Measurements from ENCODE around the gene SLC8A1. TPM values are rescaled to one million over a fixed set of nuclear protein-coding genes. Genes with fewer than 3 reads are reported as not detected.

SLC8A1 gene
- 149 and 199 TPM in 2 replicates for total RNA-seq (2014; rRNA removed; shearing (Covaris generic))

DNA sequence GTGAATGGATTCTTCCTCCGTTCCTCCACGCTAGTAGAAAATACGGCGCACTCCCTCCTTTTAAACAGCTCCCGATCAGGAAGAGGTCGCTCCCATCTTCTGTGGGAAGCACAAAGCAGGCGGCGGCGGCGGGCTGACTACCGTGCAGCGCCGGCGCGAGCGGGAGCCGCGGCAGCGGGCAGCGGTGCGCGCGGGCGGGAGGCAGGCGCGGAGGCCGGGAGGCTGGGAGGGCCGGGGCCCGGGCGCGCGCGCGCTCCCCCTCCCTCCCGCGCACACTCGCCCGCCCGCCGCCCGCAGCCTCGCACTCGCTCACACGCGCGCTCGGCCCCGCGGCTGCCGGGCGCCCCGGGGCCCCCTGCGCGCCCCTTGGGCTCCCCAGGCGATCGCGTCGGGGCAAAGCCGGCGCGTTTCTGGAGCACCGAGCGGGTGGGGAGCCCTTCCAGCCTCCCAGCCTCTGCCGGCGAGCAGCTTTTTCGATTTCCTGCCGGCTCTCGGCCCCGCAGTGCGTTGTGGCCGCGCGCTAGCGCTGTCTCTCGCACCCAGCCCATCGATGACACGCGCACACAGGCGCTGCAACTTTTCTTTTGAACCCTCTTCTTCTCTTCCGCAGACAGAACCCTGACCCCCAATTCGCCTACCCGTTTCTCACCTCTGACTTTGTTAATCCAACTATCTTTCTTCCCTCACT is at the start of gene SLC8A1:
Gene SLC8A1 (minus strand): TSS at position 173 of the 688 bp plus-strand sequence.
- in situ Hi-C loops (cut with HindIII; ENCODE audit: low sequenced_read_pairs) = no loop called here
- DNase-seq (ENCODE audit: low spot score) = peak; percentile 38

DNA sequence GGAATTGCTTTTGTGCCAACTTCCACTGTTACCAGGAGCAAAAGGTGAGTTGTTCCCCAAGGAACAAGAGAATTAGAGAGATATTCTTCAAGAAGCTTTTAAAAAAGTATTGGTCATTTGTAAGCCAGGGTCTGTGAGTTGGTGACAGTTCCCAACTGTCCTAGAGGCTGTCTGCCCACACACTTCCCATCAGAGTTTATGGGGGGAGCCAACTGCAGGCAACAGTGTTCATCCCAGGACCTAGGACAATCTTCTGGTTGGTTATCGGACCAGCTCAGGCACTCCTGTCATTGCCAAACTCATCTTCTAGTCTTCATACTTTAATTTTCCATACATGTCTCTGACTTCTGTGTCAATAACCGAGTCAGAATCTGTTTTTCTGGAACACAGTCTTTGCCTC is 47.5 kb upstream of the SLC8A1 start:
- DNase-seq (ENCODE audit: low spot score) = no peak
- in situ Hi-C loops (cut with HindIII; ENCODE audit: low sequenced_read_pairs) = no loop called here

- DNase-seq (ENCODE audit: low spot score) = no peak
- in situ Hi-C loops (cut with HindIII; ENCODE audit: low sequenced_read_pairs) = no loop called here
Observed at GRCh38 chr2:40497251-40497859, 45.5 kb upstream of the SLC8A1 start.

DNA sequence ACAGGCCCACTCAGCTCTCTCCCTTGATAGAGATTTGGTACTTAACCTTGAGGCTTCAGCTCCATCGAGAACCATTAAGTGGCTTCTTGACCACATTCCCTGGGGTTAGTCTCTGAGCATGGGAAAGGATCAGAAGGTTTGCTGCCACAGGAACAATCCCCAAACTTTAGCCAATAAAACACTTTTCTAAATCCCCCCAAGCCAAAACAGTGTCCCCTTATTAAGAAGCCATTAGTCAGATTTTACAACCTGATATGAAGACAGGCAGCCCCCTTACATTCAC is 37.7 kb upstream of the SLC8A1 start:
- in situ Hi-C loops (cut with HindIII; ENCODE audit: low sequenced_read_pairs) = no loop called here
- DNase-seq (ENCODE audit: low spot score) = no peak

DNA sequence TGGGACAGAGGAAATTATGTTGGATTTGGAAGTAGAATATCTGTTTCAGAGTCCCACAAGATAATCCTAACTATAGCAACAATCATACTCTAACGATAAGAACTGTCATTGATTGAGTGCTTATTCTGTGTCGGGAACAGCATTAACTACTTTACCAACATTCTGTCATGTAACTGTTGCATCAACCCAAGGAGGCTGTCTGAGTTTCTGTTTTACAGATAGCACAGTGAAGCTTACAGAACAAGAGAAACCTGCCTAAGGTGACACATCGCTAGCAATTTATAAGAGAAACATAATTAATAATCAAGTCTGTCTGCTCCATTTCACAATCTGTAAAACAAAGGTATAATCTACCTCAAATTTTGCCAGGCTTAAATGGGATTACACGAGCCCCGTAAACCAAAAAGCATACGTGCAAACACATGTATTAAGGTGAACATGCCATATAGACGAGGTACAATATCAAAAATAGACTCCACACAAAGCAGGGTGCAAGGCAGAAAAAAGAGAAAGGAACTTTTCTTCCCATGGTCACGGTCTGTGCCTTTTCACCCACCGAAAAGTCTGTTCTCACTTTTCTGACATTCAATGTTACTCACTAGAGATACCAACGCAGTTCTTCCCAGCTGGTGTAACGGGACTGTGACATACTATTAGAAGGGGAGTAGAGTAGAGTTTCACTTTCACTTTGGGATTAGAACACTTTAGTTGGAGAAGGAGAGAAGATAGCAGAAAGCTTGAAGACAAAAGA is 37.2 kb upstream of the SLC8A1 start:
- in situ Hi-C loops (cut with HindIII; ENCODE audit: low sequenced_read_pairs) = no loop called here
- no peak for DNase-seq (ENCODE audit: low spot score)

DNA sequence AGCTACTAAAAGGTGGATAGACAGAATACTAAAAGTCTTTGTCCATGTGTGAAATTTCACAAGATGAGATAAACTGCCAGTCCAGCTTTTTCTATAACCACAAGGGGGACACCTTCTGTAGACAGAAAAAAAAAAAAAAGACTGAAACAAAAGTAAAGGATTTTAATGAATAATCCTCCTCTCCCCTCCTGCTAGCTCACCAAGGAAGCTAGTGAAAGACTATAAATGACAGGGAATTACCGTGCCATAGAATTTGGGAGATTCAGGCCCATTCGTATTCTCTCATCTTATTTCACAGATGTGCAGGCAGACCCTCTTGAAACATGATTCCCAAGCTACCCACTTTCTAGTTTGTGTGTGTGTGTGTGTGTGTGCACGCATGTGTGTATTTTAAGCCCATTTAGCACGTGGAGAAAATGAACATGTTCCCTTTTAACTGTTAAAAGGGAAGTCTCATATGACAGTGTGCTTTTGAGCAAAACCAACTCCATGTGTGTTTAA is 36.3 kb upstream of the SLC8A1 start:
- peak; percentile 18 for DNase-seq (ENCODE audit: low spot score)
- in situ Hi-C loops (cut with HindIII; ENCODE audit: low sequenced_read_pairs) = no loop called here

DNA sequence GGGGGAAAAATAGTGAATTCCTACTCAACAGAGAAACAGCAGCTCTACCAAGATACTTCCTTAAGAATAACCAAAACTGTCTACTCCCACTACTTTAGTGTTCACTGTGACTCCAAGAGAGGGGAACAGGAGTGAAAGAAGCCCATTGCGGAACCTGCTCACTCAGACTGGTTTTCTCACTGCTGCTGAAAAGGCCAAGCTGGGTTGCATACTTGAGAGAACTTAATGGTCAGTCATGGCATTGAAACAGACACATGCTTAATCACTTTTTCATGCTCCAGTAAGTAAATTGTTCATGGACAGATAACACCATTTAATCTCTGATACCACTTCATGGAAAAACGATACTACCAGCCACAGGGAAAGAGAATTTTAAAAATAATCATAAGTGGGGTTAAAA is 35.7 kb upstream of the SLC8A1 start:
- no peak for DNase-seq (ENCODE audit: low spot score)
- in situ Hi-C loops (cut with HindIII; ENCODE audit: low sequenced_read_pairs) = no loop called here

DNA sequence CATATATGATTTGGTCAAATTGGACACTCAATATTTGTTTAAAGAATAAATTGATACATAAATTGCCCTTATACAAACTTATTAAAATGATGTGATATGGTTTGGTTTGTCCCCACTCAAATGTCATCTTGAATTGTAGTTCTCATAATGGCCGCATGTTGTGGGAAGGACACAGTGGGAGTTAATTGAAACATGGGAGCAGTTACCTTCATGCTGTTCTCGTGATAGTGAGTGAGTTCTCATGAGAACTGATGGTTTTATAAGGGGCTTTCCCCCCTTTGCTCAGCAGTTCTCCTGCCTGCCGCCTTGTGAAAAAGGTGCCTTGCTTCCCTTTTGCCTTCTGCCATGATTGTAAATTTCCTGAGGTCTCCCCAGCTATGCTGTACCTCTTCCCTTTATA is 34.0 kb upstream of the SLC8A1 start:
- in situ Hi-C loops (cut with HindIII; ENCODE audit: low sequenced_read_pairs) = no loop called here
- DNase-seq (ENCODE audit: low spot score) = no peak

DNA sequence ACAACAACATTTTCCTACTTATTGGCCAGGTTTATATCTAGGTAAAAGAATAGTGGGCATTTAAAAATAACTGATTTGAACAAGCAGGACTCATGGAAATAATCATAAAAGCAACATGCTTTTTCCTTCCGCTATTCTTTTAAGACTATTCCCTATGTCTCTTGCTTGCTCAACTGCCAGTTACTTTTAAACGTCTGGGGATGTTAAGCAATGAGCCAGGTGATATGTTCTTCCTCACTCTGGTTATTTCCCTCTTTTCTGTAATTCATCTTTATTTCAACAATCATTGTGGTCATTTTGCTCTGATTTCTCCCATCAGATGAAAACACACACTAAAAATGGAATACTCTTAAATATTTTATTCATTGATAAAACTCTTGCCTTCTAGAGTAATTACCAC is 33.4 kb upstream of the SLC8A1 start:
- in situ Hi-C loops (cut with HindIII; ENCODE audit: low sequenced_read_pairs) = no loop called here
- no peak for DNase-seq (ENCODE audit: low spot score)

DNA sequence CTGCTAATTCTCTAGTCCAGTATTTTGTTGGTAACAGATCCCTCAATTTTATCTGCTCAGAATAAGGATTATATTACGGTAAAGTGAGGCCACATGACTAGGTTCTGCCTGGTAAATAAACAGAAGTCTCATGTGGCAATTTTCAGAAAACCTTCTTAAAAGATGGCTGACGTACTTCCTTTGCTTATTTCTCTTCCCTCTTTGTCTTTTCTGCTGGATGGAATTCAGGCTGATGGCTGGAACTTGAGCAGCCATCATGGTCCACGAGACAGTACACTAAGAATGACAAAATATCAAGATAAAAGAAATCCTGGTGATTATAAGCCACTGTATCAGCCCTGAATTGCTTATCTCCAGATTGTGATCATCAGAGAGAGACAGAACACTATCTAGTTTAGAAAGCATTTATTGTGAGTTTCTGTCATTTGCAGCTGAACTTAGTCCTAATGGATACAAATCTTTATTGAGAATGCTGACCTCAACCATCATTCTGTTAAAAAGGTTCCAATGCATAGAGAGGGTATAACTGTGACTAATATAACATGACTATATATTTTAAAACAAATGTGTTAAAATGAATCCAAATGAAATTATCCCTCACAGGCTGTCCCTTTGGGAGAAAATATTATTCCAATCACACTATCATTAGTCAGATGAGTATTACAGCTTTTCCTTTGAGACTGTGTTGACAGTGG is 31.8 kb upstream of the SLC8A1 start:
- in situ Hi-C loops (cut with HindIII; ENCODE audit: low sequenced_read_pairs) = no loop called here
- no peak for DNase-seq (ENCODE audit: low spot score)

GRCh38 chr2:40480596-40480995 is 28.7 kb upstream of the SLC8A1 start:
- in situ Hi-C loops (cut with HindIII; ENCODE audit: low sequenced_read_pairs) = no loop called here
- DNase-seq (ENCODE audit: low spot score) = no peak

- in situ Hi-C loops (cut with HindIII; ENCODE audit: low sequenced_read_pairs) = no loop called here
- no peak for DNase-seq (ENCODE audit: low spot score)
Observed at GRCh38 chr2:40480073-40480472, 28.2 kb upstream of the SLC8A1 start.

DNA sequence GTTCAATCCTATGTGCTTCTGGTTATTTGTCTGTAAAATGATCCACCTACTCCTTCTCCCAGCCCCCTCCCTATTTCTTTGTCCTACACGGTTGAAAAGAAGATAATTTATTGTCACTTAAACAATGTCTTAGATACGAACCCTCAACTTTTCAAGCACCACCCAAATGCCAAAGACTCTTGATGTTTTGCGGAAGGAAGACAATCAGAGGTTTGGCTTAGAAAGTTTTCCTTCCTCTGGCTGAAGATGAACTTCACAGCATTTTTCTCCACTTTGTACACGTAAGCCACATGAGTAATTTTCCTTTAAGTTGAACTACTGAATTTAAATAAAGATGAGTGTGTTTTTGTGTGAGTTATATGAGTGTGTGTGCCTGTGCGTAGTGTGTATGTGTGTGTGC is 25.5 kb upstream of the SLC8A1 start:
- no peak for DNase-seq (ENCODE audit: low spot score)
- in situ Hi-C loops (cut with HindIII; ENCODE audit: low sequenced_read_pairs) = no loop called here

GRCh38 chr2:40476436-40476835 is 24.5 kb upstream of the SLC8A1 start:
- in situ Hi-C loops (cut with HindIII; ENCODE audit: low sequenced_read_pairs) = no loop called here

GRCh38 chr2:40474306-40474705 is 22.4 kb upstream of the SLC8A1 start:
- in situ Hi-C loops (cut with HindIII; ENCODE audit: low sequenced_read_pairs) = no loop called here
- no peak for DNase-seq (ENCODE audit: low spot score)

More at GRCh38 chr2:40476436-40476835, 24.5 kb upstream of the SLC8A1 start:
- no peak for DNase-seq (ENCODE audit: low spot score)

DNA sequence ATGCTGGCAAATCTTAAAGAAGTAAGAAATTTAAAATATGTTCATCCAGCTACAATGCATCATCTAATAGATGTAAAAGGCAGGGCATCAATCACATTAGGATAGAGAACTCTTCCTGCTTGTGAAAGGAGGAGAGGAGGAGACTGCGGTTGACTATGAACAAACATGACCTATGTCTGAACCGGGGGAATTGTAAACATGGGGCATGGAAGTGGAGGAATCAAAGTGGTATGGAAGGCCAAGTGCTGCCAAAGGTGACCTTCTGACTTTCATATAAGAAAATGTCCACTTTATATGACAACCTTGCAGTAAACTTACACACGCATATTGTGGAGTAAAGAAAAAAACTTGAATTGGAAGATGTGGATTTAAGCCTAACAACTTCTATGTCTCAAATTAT is 20.0 kb upstream of the SLC8A1 start:
- in situ Hi-C loops (cut with HindIII; ENCODE audit: low sequenced_read_pairs) = no loop called here
- no peak for DNase-seq (ENCODE audit: low spot score)

DNA sequence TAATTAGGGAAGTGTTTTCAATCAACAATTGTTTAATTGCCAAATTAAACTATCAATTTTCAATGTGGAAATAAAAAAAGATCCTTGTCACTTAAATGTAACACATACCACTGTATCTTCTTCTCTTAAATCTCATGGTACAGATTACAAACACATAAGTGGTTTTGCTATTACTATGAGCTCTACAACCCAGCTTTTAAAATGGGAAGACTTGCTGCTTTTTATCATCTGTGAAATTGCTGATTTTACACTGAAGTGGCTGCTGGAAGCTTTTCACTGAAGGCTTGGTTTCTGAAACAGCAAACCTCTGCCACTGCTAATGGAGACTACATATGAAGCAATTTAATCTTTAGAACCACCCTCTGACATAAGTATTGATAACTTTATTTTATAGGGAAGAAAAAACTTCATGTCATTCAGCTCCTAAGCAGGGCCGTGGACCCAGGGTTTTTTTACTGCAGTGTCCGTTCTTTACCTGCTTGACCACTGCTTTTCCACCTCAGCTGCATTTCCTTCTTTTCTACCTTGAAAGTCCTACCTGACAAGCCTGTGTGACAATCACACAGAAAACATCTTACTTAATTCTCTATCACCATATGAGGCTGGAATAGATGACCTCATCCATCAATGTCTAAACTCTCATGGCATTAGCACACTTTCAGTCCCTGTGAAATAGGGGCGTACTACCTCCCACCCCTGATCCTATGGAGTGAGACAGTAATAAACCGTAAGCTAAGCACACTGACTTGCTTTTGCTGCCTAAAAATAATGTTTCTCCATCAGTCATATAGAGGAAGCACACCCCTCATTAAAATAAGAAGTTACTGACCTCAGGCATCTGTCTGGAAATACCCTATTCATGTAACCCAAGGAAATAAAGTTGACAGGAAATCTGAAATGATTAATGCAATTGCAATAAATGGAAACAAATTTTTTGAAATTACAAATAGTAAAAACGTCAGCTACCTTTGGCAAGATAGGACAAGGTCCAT is 19.2 kb upstream of the SLC8A1 start:
- in situ Hi-C loops (cut with HindIII; ENCODE audit: low sequenced_read_pairs) = no loop called here
- no peak for DNase-seq (ENCODE audit: low spot score)

GRCh38 chr2:40466935-40467572 is 15.2 kb upstream of the SLC8A1 start:
- no peak for DNase-seq (ENCODE audit: low spot score)
- in situ Hi-C loops (cut with HindIII; ENCODE audit: low sequenced_read_pairs) = no loop called here
